GM23248 (cell line): ENCODE results near the gene NOVA2. TPM values are rescaled to one million over a fixed set of nuclear protein-coding genes. Genes with fewer than 3 reads are reported as not detected.

Source experiments
- DNase-seq: peaks from one replicate; pipeline ENCODE4 v3.0.0-alpha.2; 2015
- H2AFZ ChIP-seq: fragments of 200-600 bp; sonication (generic); 2 replicates; pipeline ENCODE4 v1.6.1; 2016; ENCODE audit warnings: antibody characterized with exemption
- H3F3A ChIP-seq: fragments of 200-600 bp; sonication (generic); 2 replicates; pipeline ENCODE4 v1.6.1; 2016; ENCODE audit warnings: mild to moderate bottlenecking, antibody characterized with exemption, mixed run types; ENCODE audit not compliant: insufficient read depth
- H3K27ac ChIP-seq: fragments of 200-600 bp; sonication (generic); 2 replicates; pipeline ENCODE4 v1.5.1; 2016; ENCODE audit warnings: mild to moderate bottlenecking
- H3K27me3 ChIP-seq: fragments of 200-600 bp; sonication (generic); replicated peaks from 2 replicates; pipeline ENCODE4 v1.6.1; 2016; ENCODE audit warnings: mild to moderate bottlenecking; ENCODE audit not compliant: insufficient read depth
- H3K36me3 ChIP-seq: fragments of 200-600 bp; sonication (generic); 2 replicates; pipeline ENCODE4 v1.6.1; 2016; ENCODE audit warnings: low read depth, mild to moderate bottlenecking
- H3K4me1 ChIP-seq: fragments of 200-600 bp; sonication (generic); 2 replicates; pipeline ENCODE4 v1.6.1; 2016; ENCODE audit warnings: mild to moderate bottlenecking; ENCODE audit not compliant: insufficient read depth
- H3K4me2 ChIP-seq: fragments of 200-600 bp; sonication (generic); one replicate; pipeline ENCODE4 v1.6.1; 2016; ENCODE audit warnings: mild to moderate bottlenecking; ENCODE audit not compliant: unreplicated experiment
- H3K4me3 ChIP-seq: fragments of 200-600 bp; sonication (generic); 2 replicates; pipeline ENCODE4 v1.5.1; 2016; ENCODE audit warnings: mild to moderate bottlenecking
- H3K79me2 ChIP-seq: fragments of 200-600 bp; sonication (generic); 2 replicates; pipeline ENCODE4 v1.6.1; 2016; ENCODE audit warnings: mild to moderate bottlenecking; ENCODE audit not compliant: insufficient read depth
- H3K9ac ChIP-seq: fragments of 200-600 bp; sonication (generic); 2 replicates; pipeline ENCODE4 v1.6.1; 2016; ENCODE audit warnings: mild to moderate bottlenecking
- H3K9me2 ChIP-seq: fragments of 200-600 bp; sonication (generic); 2 replicates; pipeline ENCODE4 v1.6.1; 2016; ENCODE audit warnings: mixed run types, mild to moderate bottlenecking, moderate library complexity; ENCODE audit not compliant: insufficient read depth
- H3K9me3 ChIP-seq: fragments of 200-600 bp; sonication (generic); one replicate; pipeline ENCODE4 v1.6.1; 2017; ENCODE audit warnings: low read depth
- H4K20me1 ChIP-seq: fragments of 200-600 bp; sonication (generic); 2 replicates; pipeline ENCODE4 v1.6.0; 2016; ENCODE audit not compliant: insufficient read depth
- EZH2 ChIP-seq: fragments of 200-600 bp; sonication (generic); IDR thresholded peaks from 2 replicates; pipeline ENCODE4 v1.6.1; 2018; ENCODE audit warnings: antibody characterized with exemption, mild to moderate bottlenecking; ENCODE audit not compliant: insufficient read depth, poor library complexity, severe bottlenecking
- EZH2phosphoT487 ChIP-seq: fragments of 200-600 bp; sonication (generic); IDR thresholded peaks from 2 replicates; pipeline ENCODE4 v1.6.1; 2018; ENCODE audit warnings: antibody characterized with exemption, moderate library complexity, mild to moderate bottlenecking, low read depth; ENCODE audit not compliant: insufficient read depth
- WGBS, 2 experiments: methylation state at CpG; one replicate each; pipeline ENCODE4 v1.1.6; 2015 to 2017; ENCODE audit warnings: low lambda C conversion rate in 2 of 2, low coverage in 1 of 2; ENCODE audit errors: missing lambda C conversion rate in 2 of 2; 5-methylcytosine and 5-hydroxymethylcytosine counted together
- in situ Hi-C: fragments of 300-500 bp; cut with MboI; formaldehyde crosslinking; loops from 2 replicates; pipeline ENCODE4 v1.15.0; 2020
- polyA plus RNA-seq: library from polyadenylated mRNA; unstranded; fragments of >200 nt; fragmentation: Nextera tagmentation; extraction: Ambion mirVana; gene quantifications from 2 replicates; pipeline ENCODE4 v1.2.1, GENCODE V29; 2016
- total RNA-seq: library from RNA; depleted of rRNA; stranded (reverse); fragments of >200 nt; shearing (Covaris generic); gene quantifications from 2 replicates; pipeline ENCODE4 v1.2.3, GENCODE V29; 2014

NOVA2 gene
- total and polyA plus RNA-seq, 2 experiments from 2014 or later = not detected

DNA sequence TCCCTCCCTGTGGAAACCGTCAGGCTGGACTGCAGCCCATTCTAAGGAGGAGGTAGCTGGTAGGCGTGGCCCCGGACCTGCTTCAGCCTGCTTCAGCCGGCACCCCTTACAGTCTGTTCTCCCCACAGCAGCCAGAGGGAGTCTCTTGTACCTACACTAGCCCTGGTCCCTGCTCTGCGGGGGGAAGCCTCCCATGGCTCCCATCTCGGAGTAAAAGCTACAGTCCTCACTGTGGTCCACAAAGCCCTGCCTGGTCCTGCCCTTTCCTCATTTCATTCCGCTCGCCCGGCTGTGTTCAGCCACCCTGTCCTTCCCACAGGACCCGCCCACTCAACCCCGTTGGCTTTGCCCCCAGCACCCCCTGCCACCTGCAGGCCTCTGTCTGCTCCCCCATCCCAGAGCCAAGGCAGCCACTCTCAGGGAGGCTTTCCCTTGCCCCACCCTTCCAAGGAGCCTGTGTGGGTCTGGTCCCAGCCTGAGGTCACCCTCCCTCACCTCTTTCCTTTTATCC, 47.9 kb upstream of the NOVA2 start:
- Histone ChIP-seq H3K9me3 (no peaks in the 10 kb centered on the region), H3K4me3 (no peak overlapping the region), H3F3A (no peaks in the 10 kb centered on the region), H3K9me2 (no peaks in the 10 kb centered on the region), H3K27ac (no peak overlapping the region), H3K36me3 (no peaks in the 10 kb centered on the region), H3K4me2 (no peak overlapping the region), H3K9ac (no peak overlapping the region), H3K79me2 (no peaks in the 10 kb centered on the region), H2AFZ (no peak overlapping the region), H3K27me3 (peaks cover 5% of the 10 kb centered on the region; the same call in 1 of the 2 replicates), H3K4me1 (no peaks in the 10 kb centered on the region), H4K20me1 (no peaks in the 10 kb centered on the region)
- in situ Hi-C loops = no loop called here
- 74 to 82% methylated on average over 8 to 11 of the region's 11 CpGs for WGBS, 2 experiments
- no peak for DNase-seq
- TF ChIP-seq EZH2phosphoT487 (no peak), EZH2 (no peak)

DNA sequence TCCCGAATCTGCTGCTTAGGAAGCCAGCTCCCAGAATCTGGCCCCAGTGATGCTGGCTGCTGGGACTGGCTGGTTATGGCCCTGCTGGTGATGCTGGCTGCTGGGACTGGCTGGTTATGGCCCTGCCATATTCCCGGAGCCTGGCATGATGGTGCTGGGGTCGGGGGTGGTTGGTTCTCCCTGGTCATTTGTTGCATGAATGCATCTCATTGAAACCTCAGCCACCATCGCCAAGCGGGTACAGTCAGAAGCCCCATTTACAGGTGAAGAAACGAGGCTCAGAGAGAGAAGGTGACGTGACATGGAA, 47.1 kb upstream of the NOVA2 start:
- H3K36me3 ChIP-seq = no peaks in the 10 kb centered on the region
- TF ChIP-seq EZH2 (no peak), EZH2phosphoT487 (no peak)
- H3F3A ChIP-seq = no peaks in the 10 kb centered on the region
- no peaks in the 10 kb centered on the region for H4K20me1 ChIP-seq
- no peaks in the 10 kb centered on the region for H3K9me2 ChIP-seq
- DNase-seq = no peak
- no peak overlapping the region for H3K4me2 ChIP-seq
- no peak overlapping the region for H2AFZ ChIP-seq
- H3K4me3 ChIP-seq = no peak overlapping the region
- no peaks in the 10 kb centered on the region for H3K79me2 ChIP-seq
- H3K9me3 ChIP-seq = no peaks in the 10 kb centered on the region
- in situ Hi-C loops = no loop called here
- H3K4me1 ChIP-seq = no peaks in the 10 kb centered on the region
- no peak overlapping the region for H3K27ac ChIP-seq
- no peak overlapping the region for H3K9ac ChIP-seq
- 75 to 80% methylated on average over 7 of the region's 7 CpGs for WGBS, 2 experiments
- H3K27me3 ChIP-seq = peaks cover 6% of the 10 kb centered on the region; the same call in 1 of the 2 replicates

DNA sequence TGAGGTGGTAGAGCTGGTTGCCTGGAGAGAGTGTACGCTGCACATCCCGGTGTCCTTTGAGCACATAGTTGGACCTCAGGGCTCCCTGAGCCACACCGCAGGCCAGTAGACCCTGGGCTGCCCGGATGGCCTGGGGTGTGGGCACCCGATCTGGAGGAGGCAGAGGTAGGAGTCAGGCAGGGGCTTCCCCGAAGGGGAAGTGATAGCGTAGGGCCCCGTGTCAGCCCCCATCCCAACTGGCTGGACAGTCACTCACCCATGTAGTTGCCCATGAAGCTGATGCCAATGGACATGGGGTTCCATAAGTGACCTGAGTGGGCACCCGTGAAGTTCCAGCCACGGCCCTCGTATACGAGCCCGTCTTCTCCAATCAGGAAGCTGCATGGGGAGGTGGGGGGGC, 45.6 kb upstream of the NOVA2 start:
- Histone ChIP-seq H3K9me3 (no peaks in the 10 kb centered on the region), H4K20me1 (no peaks in the 10 kb centered on the region), H3K9ac (no peak overlapping the region), H2AFZ (no peak overlapping the region), H3K4me2 (no peak overlapping the region), H3K27ac (no peak overlapping the region), H3K9me2 (no peaks in the 10 kb centered on the region), H3K4me3 (no peak overlapping the region), H3K4me1 (no peaks in the 10 kb centered on the region), H3F3A (no peaks in the 10 kb centered on the region), H3K79me2 (no peaks in the 10 kb centered on the region), H3K36me3 (no peaks in the 10 kb centered on the region), H3K27me3 (peaks cover 12% of the 10 kb centered on the region; the same call in 1 of the 2 replicates)
- WGBS, 2 experiments = 93 to 94% methylated on average over 11 to 12 of the region's 13 CpGs
- DNase-seq = no peak
- in situ Hi-C loops = no loop called here
- TF ChIP-seq EZH2phosphoT487 (no peak), EZH2 (no peak)

DNA sequence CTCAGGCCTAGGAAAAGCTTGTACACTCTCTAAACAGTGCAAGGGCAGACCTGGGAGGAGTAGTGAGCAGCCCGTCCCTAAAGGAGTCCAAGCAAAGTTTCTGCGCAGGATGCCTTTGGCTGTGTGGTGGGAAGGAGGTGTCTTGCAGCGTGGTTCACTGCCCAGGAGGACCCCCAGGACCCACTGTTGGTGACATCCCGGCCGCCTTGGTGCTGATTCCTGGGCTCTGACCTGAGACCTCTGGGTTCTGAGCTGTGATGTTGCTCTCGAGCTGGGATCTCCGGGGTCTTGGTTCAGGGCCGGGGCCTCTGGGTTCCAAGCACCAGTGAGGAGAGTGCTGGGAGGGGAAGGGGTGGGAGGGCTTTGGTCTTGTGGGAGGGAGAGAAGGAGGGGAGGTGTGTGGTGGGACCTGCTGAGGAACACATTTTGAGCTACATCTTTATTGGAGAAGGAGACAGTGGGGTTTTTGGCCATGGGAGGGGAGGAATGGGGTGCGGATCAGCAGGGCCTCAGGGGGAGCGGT, 45.1 kb upstream of the NOVA2 start:
- H3K79me2 ChIP-seq = no peaks in the 10 kb centered on the region
- WGBS, 2 experiments = 79 to 94% methylated on average over 9 to 10 of the region's 10 CpGs

More for the DNA sequence above, 45.1 kb upstream of the NOVA2 start:
- H3F3A ChIP-seq = no peaks in the 10 kb centered on the region
- H3K4me1 ChIP-seq = no peaks in the 10 kb centered on the region
- TF ChIP-seq EZH2phosphoT487 = no peak
- no peaks in the 10 kb centered on the region for H4K20me1 ChIP-seq
- DNase-seq = no peak
- H3K4me2 ChIP-seq = no peak overlapping the region
- H3K27me3 ChIP-seq = peaks cover 12% of the 10 kb centered on the region; the same call in 1 of the 2 replicates
- no peak overlapping the region for H3K9ac ChIP-seq
- no peaks in the 10 kb centered on the region for H3K9me2 ChIP-seq
- H3K36me3 ChIP-seq = no peaks in the 10 kb centered on the region
- in situ Hi-C loops = no loop called here
- no peak overlapping the region for H3K27ac ChIP-seq
- H2AFZ ChIP-seq = no peak overlapping the region
- no peak overlapping the region for H3K4me3 ChIP-seq
- no peaks in the 10 kb centered on the region for H3K9me3 ChIP-seq
